ENCODE measurements around the gene HSPBP1.

DNA sequence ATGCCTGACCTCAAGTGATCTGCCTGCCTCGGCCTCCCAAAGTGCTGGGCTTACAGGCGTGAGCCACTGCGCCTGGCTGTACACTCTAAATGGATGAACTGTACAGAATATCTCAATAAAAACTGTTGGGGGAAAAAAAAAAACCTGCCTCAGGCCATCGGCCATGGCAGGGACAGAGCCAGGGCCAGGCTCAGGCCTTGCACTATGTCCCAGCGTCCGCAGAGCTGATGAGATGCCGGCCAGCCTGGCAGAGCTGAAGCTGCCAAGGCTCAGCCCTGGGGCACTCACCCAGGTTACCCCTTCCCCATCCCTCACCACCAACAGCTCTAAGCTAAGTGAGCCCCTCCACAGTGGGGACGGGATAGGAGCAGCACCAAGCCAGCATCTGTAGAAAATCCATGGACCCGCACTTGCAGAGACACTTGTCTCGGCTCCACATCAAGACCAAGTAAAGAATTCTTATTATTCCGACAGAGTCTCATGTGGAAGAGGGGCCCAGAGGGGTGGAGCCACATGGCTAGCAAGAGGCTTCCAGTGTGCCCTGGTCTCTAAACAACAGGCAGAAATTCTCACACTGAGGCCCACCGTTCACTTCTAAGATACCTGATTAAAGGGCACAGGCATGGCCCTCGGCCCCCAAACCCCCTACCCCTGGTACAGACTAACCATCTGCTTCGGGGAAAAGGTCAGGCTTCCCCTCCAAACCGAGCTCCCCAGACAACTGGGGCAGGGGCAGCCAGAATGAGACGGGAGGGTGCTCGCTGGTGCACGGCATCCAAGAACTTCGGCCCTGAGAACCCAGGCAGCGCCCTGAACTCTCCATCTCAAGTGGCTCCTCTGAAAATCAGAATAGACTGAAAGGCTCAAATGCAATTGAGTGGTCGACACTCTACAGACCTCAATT, 26.9 kb downstream of the HSPBP1 start:
- TF ChIP-seq CTCF (IDR thresholded peaks at IDR 0.05; ENCODE audit: insufficient read depth, low read length) (no peak), GABPA (IDR thresholded peaks at IDR 0.05; ENCODE audit: low read depth) (no peak), POLR2AphosphoS5 (IDR thresholded peaks at IDR 0.05; ENCODE audit: low read depth) (no peak)
- TF ChIP-seq, protein P1, sequence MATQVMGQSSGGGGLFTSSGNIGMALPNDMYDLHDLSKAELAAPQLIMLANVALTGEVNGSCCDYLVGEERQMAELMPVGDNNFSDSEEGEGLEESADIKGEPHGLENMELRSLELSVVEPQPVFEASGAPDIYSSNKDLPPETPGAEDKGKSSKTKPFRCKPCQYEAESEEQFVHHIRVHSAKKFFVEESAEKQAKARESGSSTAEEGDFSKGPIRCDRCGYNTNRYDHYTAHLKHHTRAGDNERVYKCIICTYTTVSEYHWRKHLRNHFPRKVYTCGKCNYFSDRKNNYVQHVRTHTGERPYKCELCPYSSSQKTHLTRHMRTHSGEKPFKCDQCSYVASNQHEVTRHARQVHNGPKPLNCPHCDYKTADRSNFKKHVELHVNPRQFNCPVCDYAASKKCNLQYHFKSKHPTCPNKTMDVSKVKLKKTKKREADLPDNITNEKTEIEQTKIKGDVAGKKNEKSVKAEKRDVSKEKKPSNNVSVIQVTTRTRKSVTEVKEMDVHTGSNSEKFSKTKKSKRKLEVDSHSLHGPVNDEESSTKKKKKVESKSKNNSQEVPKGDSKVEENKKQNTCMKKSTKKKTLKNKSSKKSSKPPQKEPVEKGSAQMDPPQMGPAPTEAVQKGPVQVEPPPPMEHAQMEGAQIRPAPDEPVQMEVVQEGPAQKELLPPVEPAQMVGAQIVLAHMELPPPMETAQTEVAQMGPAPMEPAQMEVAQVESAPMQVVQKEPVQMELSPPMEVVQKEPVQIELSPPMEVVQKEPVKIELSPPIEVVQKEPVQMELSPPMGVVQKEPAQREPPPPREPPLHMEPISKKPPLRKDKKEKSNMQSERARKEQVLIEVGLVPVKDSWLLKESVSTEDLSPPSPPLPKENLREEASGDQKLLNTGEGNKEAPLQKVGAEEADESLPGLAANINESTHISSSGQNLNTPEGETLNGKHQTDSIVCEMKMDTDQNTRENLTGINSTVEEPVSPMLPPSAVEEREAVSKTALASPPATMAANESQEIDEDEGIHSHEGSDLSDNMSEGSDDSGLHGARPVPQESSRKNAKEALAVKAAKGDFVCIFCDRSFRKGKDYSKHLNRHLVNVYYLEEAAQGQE (IDR thresholded peaks at IDR 0.05; ENCODE audit: insufficient replicate concordance, low read depth): no peak

Data from HL-60 (cell line).